CD4-positive, CD25-positive, alpha-beta regulatory T cell (primary cell): ENCODE results near the gene ACAP2. TPM values are rescaled to one million over a fixed set of nuclear protein-coding genes. Genes with fewer than 3 reads are reported as not detected.

Source experiments
- ATAC-seq, 2 donors: fragments of 150-1000 bp; cut with Tn5 transposase; one replicate each; pipeline ENCODE4 v1.10.0; 2021; ENCODE audit warnings: low read depth in 2 of 2, moderate number of reproducible peaks in 2 of 2, moderate library complexity in 1 of 2
- DNase-seq, 3 donors: peaks; one replicate each; pipeline versions ENCODE4 v3.0.0 to v3.0.0-alpha.2; 2012 to 2022; ENCODE audit warnings: mixed read lengths in 1 of 3
- H3K27ac ChIP-seq: one replicate; pipeline ENCODE4 v1.7.0; 2013; ENCODE audit warnings: mild to moderate bottlenecking, low read length; ENCODE audit not compliant: insufficient read depth, poor library complexity, severe bottlenecking
- H3K27me3 ChIP-seq: one replicate; pipeline ENCODE4 v1.7.0; 2013; ENCODE audit warnings: low read length; ENCODE audit not compliant: control insufficient read depth, insufficient read depth
- H3K36me3 ChIP-seq: one replicate; pipeline ENCODE4 v1.7.0; 2013; ENCODE audit warnings: mild to moderate bottlenecking, low read length, moderate library complexity; ENCODE audit not compliant: control insufficient read depth, insufficient read depth
- H3K4me1 ChIP-seq: 2 replicates; pipeline ENCODE4 v1.7.0; 2013; ENCODE audit warnings: mild to moderate bottlenecking, low read length; ENCODE audit not compliant: insufficient read depth, control insufficient read depth, poor library complexity, severe bottlenecking
- H3K4me3 ChIP-seq: one replicate; pipeline ENCODE4 v1.7.0; 2013; ENCODE audit warnings: low read depth, mild to moderate bottlenecking, low read length, moderate library complexity
- H3K9me3 ChIP-seq, 2 experiments: 1 replicate in 1 of 2; 2 replicates in 1 of 2; pipeline ENCODE4 v1.7.0; 2013; ENCODE audit warnings: low read length in 2 of 2, mild to moderate bottlenecking in 1 of 2, moderate library complexity in 1 of 2; ENCODE audit not compliant: control insufficient read depth in 2 of 2
- H3K27ac Mint-ChIP-seq, 3 donors: one replicate each; pipeline ENCODE4 v1.8.0; 2020 to 2022; ENCODE audit warnings: mild to moderate bottlenecking in 3 of 3, mixed read lengths in 3 of 3, moderate library complexity in 2 of 3
- H3K27me3 Mint-ChIP-seq: one replicate; pipeline ENCODE4 v1.8.0; 2022; ENCODE audit warnings: mild to moderate bottlenecking, mixed read lengths
- H3K36me3 Mint-ChIP-seq: one replicate; pipeline ENCODE4 v1.8.0; 2020; ENCODE audit warnings: mixed read lengths
- H3K4me1 Mint-ChIP-seq, 4 donors: one replicate each; pipeline ENCODE4 v1.8.0; 2020 to 2022; ENCODE audit warnings: mixed read lengths in 4 of 4, mild to moderate bottlenecking in 1 of 4
- H3K4me3 Mint-ChIP-seq, 4 donors: one replicate each; pipeline ENCODE4 v1.8.0; 2020 to 2022; ENCODE audit warnings: mild to moderate bottlenecking in 4 of 4, mixed read lengths in 4 of 4, moderate library complexity in 3 of 4
- H3K9me3 Mint-ChIP-seq, 7 donors: one replicate each; pipeline ENCODE4 v1.8.0; 2020 to 2022; ENCODE audit warnings: mixed read lengths in 7 of 7, mild to moderate bottlenecking in 3 of 7, moderate library complexity in 2 of 7
- polyA plus RNA-seq, 4 donors: library from polyadenylated mRNA; unstranded; fragments of 300-500 nt; fragmentation: Illumina TruSeq; gene quantifications; one replicate each; pipeline ENCODE4 v1.2.3, GENCODE V29; 2021
- total RNA-seq: library from RNA; stranded (reverse); gene quantifications from one replicate; pipeline ENCODE4 v1.2.3, GENCODE V29; 2022

The ACAP2 gene
- total and polyA plus RNA-seq, 5 donors from 2014 or later: 36.9 to 121 (median 51.9) TPM

DNA sequence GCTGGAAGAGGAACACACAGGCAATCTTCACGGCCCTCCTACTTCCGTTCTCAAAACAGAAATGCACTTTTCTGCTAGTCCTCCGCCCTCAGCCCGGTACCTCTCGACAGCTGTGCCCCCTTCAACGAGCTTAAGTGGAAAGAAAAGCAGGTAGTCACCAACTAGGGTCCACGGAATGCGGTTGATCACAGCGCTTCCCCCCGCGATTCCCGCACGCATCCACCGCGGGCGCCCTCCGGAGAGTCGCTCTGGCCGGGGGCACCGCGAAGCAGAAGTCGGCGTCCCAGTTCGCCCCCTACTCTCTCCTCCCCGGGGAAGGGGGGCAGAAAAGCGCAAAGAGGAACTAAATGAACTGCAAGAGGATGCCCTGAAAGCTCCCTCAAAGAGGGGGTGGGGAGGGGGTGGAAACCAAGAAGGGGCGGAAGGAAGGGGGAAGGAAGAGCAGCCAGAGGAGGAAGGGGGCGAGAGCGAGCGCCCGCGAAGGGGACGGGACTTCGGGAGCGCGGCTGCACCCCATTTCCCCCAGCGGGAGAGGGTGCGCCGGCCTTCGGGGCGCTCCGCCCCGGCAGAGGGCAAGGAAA, 738 bp downstream of the ACAP2 start:
- peak in 1 of 2 donors; percentile 7 for ATAC-seq
- Histone ChIP-seq H3K9me3 (no peaks in the 10 kb centered on the region), H3K4me1 (peaks cover 34% of the 10 kb centered on the region), H3K27ac (peak overlapping the region; percentile 87), H3K4me3 (peak overlapping the region; percentile 87), H3K27me3 (no peaks in the 10 kb centered on the region), H3K36me3 (no peaks in the 10 kb centered on the region)
- H3K4me1 Mint-ChIP-seq: peaks cover 37 to 63% (median 48%) of the 10 kb centered on the region in 4 donors
- peak overlapping the region; percentile 28 to 94 (median 93) for H3K27ac Mint-ChIP-seq
- DNase-seq: peak; percentile 48 to 73 (median 52)
- peaks cover 4% of the 10 kb centered on the region for H3K36me3 Mint-ChIP-seq
- no peaks in the 10 kb centered on the region for H3K27me3 Mint-ChIP-seq
- peaks cover 0 to 3% (median 0%) of the 10 kb centered on the region in 7 donors for H3K9me3 Mint-ChIP-seq
- peak overlapping the region; percentile 96 to 99 (median 97) for H3K4me3 Mint-ChIP-seq

GRCh38 chr3:195441476-195441991, 1.3 kb downstream of the ACAP2 start:
- Mint-ChIP-seq H3K4me1 (peaks cover 41 to 67% (median 52%) of the 10 kb centered on the region in 4 donors), H3K4me3 (peak overlapping the region; percentile 96 to 99 (median 97)), H3K9me3 (peaks cover 0 to 3% (median 0%) of the 10 kb centered on the region in 7 donors), H3K36me3 (peaks cover 4% of the 10 kb centered on the region), H3K27me3 (no peaks in the 10 kb centered on the region), H3K27ac (peak overlapping the region; percentile 58 to 94 (median 93))
- Histone ChIP-seq H3K27me3 (no peaks in the 10 kb centered on the region), H3K4me1 (peaks cover 39% of the 10 kb centered on the region), H3K36me3 (no peaks in the 10 kb centered on the region), H3K9me3 (no peaks in the 10 kb centered on the region), H3K4me3 (peak overlapping the region; percentile 87), H3K27ac (peak overlapping the region; percentile 87)
- DNase-seq (peak in 1 of 3 donors; percentile 39), ATAC-seq (no peak)

DNA sequence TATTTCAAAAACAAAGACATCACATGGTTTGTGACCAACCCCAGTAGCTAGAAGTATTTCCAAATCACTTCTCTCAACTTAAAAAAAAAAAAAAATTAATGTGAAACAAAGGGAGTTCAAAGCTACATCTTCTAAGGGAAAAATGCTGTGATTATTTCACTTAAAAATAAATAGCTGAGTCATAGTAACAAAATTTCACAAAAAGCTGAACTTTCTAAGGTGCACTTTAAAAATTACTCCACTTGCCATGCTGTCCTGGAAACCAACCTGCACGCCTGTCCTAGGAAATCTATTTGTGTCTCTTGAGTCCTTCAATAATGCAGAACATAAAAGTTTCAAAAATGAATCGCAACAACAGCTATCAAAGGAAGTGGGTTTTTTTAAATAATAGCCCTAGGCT, 1.8 kb downstream of the ACAP2 start:
- ATAC-seq: no peak
- no peak for DNase-seq
- H3K36me3 Mint-ChIP-seq: peaks cover 4% of the 10 kb centered on the region
- H3K27me3 Mint-ChIP-seq: no peaks in the 10 kb centered on the region
- Histone ChIP-seq H3K36me3 (no peaks in the 10 kb centered on the region), H3K9me3 (no peaks in the 10 kb centered on the region), H3K4me1 (peaks cover 39% of the 10 kb centered on the region), H3K4me3 (peak overlapping the region; percentile 87), H3K27ac (peak overlapping the region; percentile 87), H3K27me3 (no peaks in the 10 kb centered on the region)
- H3K4me1 Mint-ChIP-seq: peaks cover 44 to 67% (median 53%) of the 10 kb centered on the region in 4 donors
- H3K9me3 Mint-ChIP-seq: peaks cover 0 to 3% (median 0%) of the 10 kb centered on the region in 7 donors
- H3K27ac Mint-ChIP-seq: peak overlapping the region; percentile 58 to 94 (median 93)
- peak overlapping the region; percentile 96 to 99 (median 97) for H3K4me3 Mint-ChIP-seq

- Histone ChIP-seq H3K27ac (peak overlapping the region; percentile 33), H3K9me3 (no peaks in the 10 kb centered on the region), H3K4me1 (peaks cover 43% of the 10 kb centered on the region), H3K27me3 (no peaks in the 10 kb centered on the region), H3K4me3 (peak overlapping the region; percentile 87), H3K36me3 (no peaks in the 10 kb centered on the region)
- H3K27me3 Mint-ChIP-seq: no peaks in the 10 kb centered on the region
- peak in 1 of 3 donors; percentile 56 for DNase-seq
- H3K4me3 Mint-ChIP-seq: peak overlapping the region; percentile 76 to 99 (median 89)
- peak overlapping the region in 2 of 3 donors; percentile 54 to 59 for H3K27ac Mint-ChIP-seq
- peaks cover 0 to 3% (median 0%) of the 10 kb centered on the region in 7 donors for H3K9me3 Mint-ChIP-seq
- peaks cover 44 to 66% (median 53%) of the 10 kb centered on the region in 4 donors for H3K4me1 Mint-ChIP-seq
- peaks cover 4% of the 10 kb centered on the region for H3K36me3 Mint-ChIP-seq
- no peak for ATAC-seq
These were observed 2.4 kb downstream of the ACAP2 start for GRCh38 chr3:195440379-195440778.

DNA sequence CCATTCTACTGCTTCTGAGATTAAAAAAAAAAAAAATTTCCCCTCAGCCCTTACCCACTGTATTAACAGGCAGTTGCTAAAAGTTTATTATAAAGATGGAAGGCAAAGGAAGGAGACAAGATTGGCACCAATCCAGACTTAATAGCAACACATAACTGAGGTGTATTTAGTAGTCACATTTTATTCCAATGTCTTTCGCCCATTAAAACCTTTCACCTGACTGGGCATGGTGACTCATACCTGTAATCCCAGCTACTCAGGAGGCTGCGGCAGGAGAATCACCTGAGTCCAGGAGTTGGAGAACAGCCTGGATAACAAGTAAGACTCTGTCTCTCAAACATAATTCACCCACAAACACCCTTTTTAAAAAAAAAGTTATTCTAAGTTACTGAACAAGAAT, 4.4 kb downstream of the ACAP2 start:
- no peak overlapping the region for H3K4me3 ChIP-seq
- H3K27me3 ChIP-seq: no peaks in the 10 kb centered on the region
- no peaks in the 10 kb centered on the region for H3K27me3 Mint-ChIP-seq
- peaks cover 38% of the 10 kb centered on the region for H3K4me1 ChIP-seq
- no peaks in the 10 kb centered on the region for H3K9me3 Mint-ChIP-seq
- H3K36me3 Mint-ChIP-seq: peaks cover 8% of the 10 kb centered on the region
- H3K27ac Mint-ChIP-seq: no peak overlapping the region
- peaks cover 42 to 73% (median 55%) of the 10 kb centered on the region in 4 donors for H3K4me1 Mint-ChIP-seq
- ATAC-seq: no peak
- peak overlapping the region in 2 of 4 donors; percentile 16 to 46 for H3K4me3 Mint-ChIP-seq
- H3K27ac ChIP-seq: no peak overlapping the region
- H3K36me3 ChIP-seq: no peaks in the 10 kb centered on the region
- no peaks in the 10 kb centered on the region for H3K9me3 ChIP-seq
- no peak for DNase-seq

- no peak overlapping the region for H3K27ac ChIP-seq
- H3K4me3 Mint-ChIP-seq: peak overlapping the region in 2 of 4 donors; percentile 4 to 58
These were observed 17.0 kb downstream of the ACAP2 start for GRCh38 chr3:195425849-195426248.

DNA sequence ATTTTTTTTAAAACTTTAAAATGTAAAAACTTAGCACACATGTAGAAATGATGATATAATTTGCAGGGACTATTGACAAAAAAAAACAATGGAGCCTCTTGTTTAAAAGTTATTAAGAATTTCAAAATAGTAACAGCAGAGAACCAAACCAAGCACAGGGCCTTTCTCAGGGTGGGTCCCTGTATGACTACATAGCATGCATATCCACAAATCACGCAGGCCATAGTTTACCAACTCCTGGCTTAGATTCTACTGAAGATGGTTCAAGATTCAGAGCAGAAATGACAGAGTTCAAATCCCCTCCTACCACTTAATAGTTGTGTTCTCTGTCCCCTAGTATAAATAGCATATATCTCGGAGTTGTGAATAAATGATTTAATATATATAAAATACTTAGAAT, 19.0 kb downstream of the ACAP2 start:
- no peaks in the 10 kb centered on the region for H3K27me3 Mint-ChIP-seq
- DNase-seq (no peak), ATAC-seq (no peak)
- H3K4me3 ChIP-seq: no peak overlapping the region
- no peak overlapping the region for H3K4me3 Mint-ChIP-seq
- peaks cover 0 to 1% (median 0%) of the 10 kb centered on the region in 7 donors for H3K9me3 Mint-ChIP-seq
- no peak overlapping the region for H3K27ac Mint-ChIP-seq
- peaks cover 38 to 67% (median 60%) of the 10 kb centered on the region in 4 donors for H3K4me1 Mint-ChIP-seq
- peaks cover 4% of the 10 kb centered on the region for H3K36me3 Mint-ChIP-seq
- H3K9me3 ChIP-seq: no peaks in the 10 kb centered on the region
- peaks cover 19% of the 10 kb centered on the region for H3K4me1 ChIP-seq
- H3K27ac ChIP-seq: no peak overlapping the region
- no peaks in the 10 kb centered on the region for H3K27me3 ChIP-seq
- H3K36me3 ChIP-seq: no peaks in the 10 kb centered on the region

More at GRCh38 chr3:195425849-195426248, 17.0 kb downstream of the ACAP2 start:
- Mint-ChIP-seq H3K27ac (peak overlapping the region in 1 of 3 donors; percentile 77), H3K4me1 (peaks cover 39 to 77% (median 66%) of the 10 kb centered on the region in 4 donors), H3K36me3 (peaks cover 4% of the 10 kb centered on the region), H3K27me3 (no peaks in the 10 kb centered on the region), H3K9me3 (peaks cover 0 to 1% (median 0%) of the 10 kb centered on the region in 7 donors)
- Histone ChIP-seq H3K4me1 (peaks cover 15% of the 10 kb centered on the region), H3K36me3 (no peaks in the 10 kb centered on the region), H3K27me3 (no peaks in the 10 kb centered on the region), H3K9me3 (no peaks in the 10 kb centered on the region), H3K4me3 (peak overlapping the region; percentile 21)
- DNase-seq (no peak), ATAC-seq (no peak)
